ENCODE data around the gene CTNNA3. TPM values are rescaled to one million over a fixed set of nuclear protein-coding genes. Genes with fewer than 3 reads are reported as not detected.

Gene CTNNA3
- total and polyA plus RNA-seq, 4 donors = 0.16 to 2.4 (median 1.4) TPM

- Histone ChIP-seq H3K4me3 (ENCODE audit: low read depth in 1 of 3, low read length in 3 of 3) (no peak overlapping the region), H3K27me3 (ENCODE audit: control insufficient read depth in 4 of 4, insufficient read depth in 4 of 4, low read length in 3 of 4) (no peaks in the 10 kb centered on the region), H3K9ac (ENCODE audit: low read depth in 1 of 2, low read length in 2 of 2) (no peak overlapping the region), H3K27ac (ENCODE audit: low read depth in 1 of 2, low read length in 2 of 2) (no peak overlapping the region), H3K36me3 (ENCODE audit: control insufficient read depth in 4 of 4, insufficient read depth in 3 of 4, low read depth in 1 of 4, low read length in 3 of 4) (no peaks in the 10 kb centered on the region), H3K4me1 (ENCODE audit: control insufficient read depth in 4 of 4, insufficient read depth in 4 of 4, low read length in 3 of 4) (no peaks in the 10 kb centered on the region), H3K9me3 (ENCODE audit: control insufficient read depth in 4 of 4, low read length in 3 of 4) (no peaks in the 10 kb centered on the region)
- TF ChIP-seq MAX (IDR thresholded peaks at IDR 0.05) = no peak
- DNase-seq (ENCODE audit: low spot score) = no peak
- WGBS = 88% methylated on average over 2 of the region's 2 CpGs
Measured at GRCh38 chr10:66842371-66842770, 853.6 kb downstream of the CTNNA3 start.

- no peaks in the 10 kb centered on the region for H3K27me3 ChIP-seq (ENCODE audit: control insufficient read depth in 4 of 4, insufficient read depth in 4 of 4, low read length in 3 of 4)
- H3K27ac ChIP-seq (ENCODE audit: low read depth in 1 of 2, low read length in 2 of 2) = no peak overlapping the region
- no peaks in the 10 kb centered on the region for H3K9me3 ChIP-seq (ENCODE audit: control insufficient read depth in 4 of 4, low read length in 3 of 4)
- H3K9ac ChIP-seq (ENCODE audit: low read depth in 1 of 2, low read length in 2 of 2) = no peak overlapping the region
- DNase-seq (ENCODE audit: low spot score) = no peak
- H3K4me1 ChIP-seq (ENCODE audit: control insufficient read depth in 4 of 4, insufficient read depth in 4 of 4, low read length in 3 of 4) = no peaks in the 10 kb centered on the region
- WGBS = 94% methylated on average over 3 of the region's 3 CpGs
- no peaks in the 10 kb centered on the region for H3K36me3 ChIP-seq (ENCODE audit: control insufficient read depth in 4 of 4, insufficient read depth in 3 of 4, low read depth in 1 of 4, low read length in 3 of 4)
- TF ChIP-seq RXRA (IDR thresholded peaks at IDR 0.05) (no peak), FOXA1 (IDR thresholded peaks at IDR 0.05) (no peak), YY1 (IDR thresholded peaks at IDR 0.05) (no peak), CTCF (IDR thresholded peaks at IDR 0.05; ENCODE audit: low read depth, low read length, missing input control) (no peak)
- H3K4me3 ChIP-seq (ENCODE audit: low read depth in 1 of 3, low read length in 3 of 3) = no peak overlapping the region
Measured at GRCh38 chr10:66838656-66839055, 857.3 kb downstream of the CTNNA3 start.

GRCh38 chr10:66837990-66838389 is 858.0 kb downstream of the CTNNA3 start:
- Histone ChIP-seq H3K36me3 (ENCODE audit: control insufficient read depth in 4 of 4, insufficient read depth in 3 of 4, low read depth in 1 of 4, low read length in 3 of 4) (no peaks in the 10 kb centered on the region), H3K9me3 (ENCODE audit: control insufficient read depth in 4 of 4, low read length in 3 of 4) (no peaks in the 10 kb centered on the region), H3K9ac (ENCODE audit: low read depth in 1 of 2, low read length in 2 of 2) (no peak overlapping the region), H3K4me1 (ENCODE audit: control insufficient read depth in 4 of 4, insufficient read depth in 4 of 4, low read length in 3 of 4) (no peaks in the 10 kb centered on the region), H3K27me3 (ENCODE audit: control insufficient read depth in 4 of 4, insufficient read depth in 4 of 4, low read length in 3 of 4) (no peaks in the 10 kb centered on the region), H3K27ac (ENCODE audit: low read depth in 1 of 2, low read length in 2 of 2) (no peak overlapping the region), H3K4me3 (ENCODE audit: low read depth in 1 of 3, low read length in 3 of 3) (no peak overlapping the region)
- 97% methylated on average over 1 of the region's 1 CpG for WGBS
- DNase-seq (ENCODE audit: low spot score) = no peak
- TF ChIP-seq CTCF (IDR thresholded peaks at IDR 0.05; ENCODE audit: low read depth, low read length, missing input control) (no peak), REST (IDR thresholded peaks at IDR 0.05) (no peak), HNF4G (IDR thresholded peaks at IDR 0.05) (no peak), JUND (IDR thresholded peaks at IDR 0.05) (no peak), RAD21 (IDR thresholded peaks at IDR 0.05) (no peak), ATF3 (IDR thresholded peaks at IDR 0.05) (no peak), SP1 (IDR thresholded peaks at IDR 0.05) (no peak), ZBTB33 (IDR thresholded peaks at IDR 0.05) (no peak), FOXA1 (IDR thresholded peaks at IDR 0.05) (no peak), HNF4A (conservative IDR thresholded peaks at IDR 0.05) (no peak)
